ENCODE results near the gene ELK4. TPM values are rescaled to one million over a fixed set of nuclear protein-coding genes. Genes with fewer than 3 reads are reported as not detected.

The ELK4 gene
- total and polyA plus RNA-seq, 2 of the 4 experiments (the other 2 are of a cell fraction): 4.6 to 11.3 TPM

DNA sequence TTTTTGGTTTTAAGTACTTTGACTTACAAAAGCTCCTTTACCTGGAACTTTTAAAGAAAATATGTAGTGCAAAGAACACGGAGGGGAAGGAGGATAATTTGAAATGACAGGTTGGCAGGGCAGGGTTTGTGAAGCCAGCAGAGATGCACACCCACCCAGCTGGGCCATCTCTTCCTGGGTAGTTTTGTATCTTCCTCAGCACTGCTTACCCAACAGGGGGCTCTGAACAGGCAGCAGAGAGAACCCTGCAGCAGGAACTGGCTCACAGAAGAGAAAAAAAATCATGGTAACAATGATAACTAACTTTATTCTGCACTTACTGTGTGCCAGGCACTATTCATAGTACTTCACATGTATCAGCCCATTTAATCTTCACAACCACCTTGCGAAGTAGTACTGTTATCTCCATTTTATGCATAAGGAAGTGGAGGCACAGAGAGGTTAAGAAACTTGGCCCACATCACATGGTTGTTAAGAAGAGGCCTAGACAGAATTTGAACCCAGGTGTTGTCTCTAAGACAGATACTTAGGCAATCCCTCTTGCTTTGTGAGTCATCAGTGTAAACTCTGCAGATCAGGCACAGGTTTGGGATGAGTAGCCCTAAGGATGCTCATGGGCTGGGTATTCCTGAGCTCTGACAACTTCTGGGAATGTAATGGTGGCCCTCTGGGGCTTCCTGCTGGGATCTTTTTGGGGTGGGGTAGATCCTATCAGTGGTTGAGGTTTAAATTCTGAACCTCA lies 60.8 kb downstream of the ELK4 start:
- Histone ChIP-seq H3K9ac (ENCODE audit: low read depth, low read length) (no peak overlapping the region), H3K27me3 (ENCODE audit: control insufficient read depth, insufficient read depth, low read length) (peaks cover 85% of the 10 kb centered on the region), H2BK15ac (ENCODE audit: low read depth, low read length) (no peak overlapping the region), H2BK20ac (ENCODE audit: low read depth, low read length) (no peak overlapping the region), H3K9me1 (ENCODE audit: insufficient read depth, low read length) (no peaks in the 10 kb centered on the region), H2AFZ (replicated peaks; ENCODE audit: low read length, poor library complexity) (no peak overlapping the region), H4K91ac (ENCODE audit: insufficient read depth, low read depth, low read length) (no peak overlapping the region), H2AK5ac (ENCODE audit: low read depth, low read length) (no peak overlapping the region), H2BK120ac (ENCODE audit: low read depth, low read length) (no peak overlapping the region), H3K36me3 (ENCODE audit: control insufficient read depth, insufficient read depth, low read length) (no peaks in the 10 kb centered on the region), H2BK5ac (ENCODE audit: low read depth, low read length, poor library complexity, severe bottlenecking) (no peak overlapping the region), H3K56ac (ENCODE audit: extremely low read depth, insufficient read depth, low read length) (no peak overlapping the region), H3K4me3 (ENCODE audit: insufficient read depth, low read depth, low read length) (no peak overlapping the region), H3K4me2 (ENCODE audit: low read depth, low read length) (no peak overlapping the region), H3K27ac (ENCODE audit: insufficient read depth, low read length) (no peak overlapping the region), H3K9me3 (ENCODE audit: control insufficient read depth, insufficient read depth, low read length) (0 out of 2 replicates have a peak, but pooled peaks cover 2% of the 10 kb centered on the region), H2AK9ac (replicated peaks; ENCODE audit: low read depth, low read length, poor library complexity) (no peak overlapping the region), H3K14ac (replicated peaks; ENCODE audit: low read depth, low read length) (no peak overlapping the region), H3K79me1 (ENCODE audit: low read depth in 1 of 2, low read length in 2 of 2) (no peaks in the 10 kb centered on the region), H3K23ac (ENCODE audit: low read depth, low read length) (no peak overlapping the region), H4K8ac (ENCODE audit: low read depth in 2 of 2, low read length in 2 of 2) (no peak overlapping the region), H4K20me1 (ENCODE audit: insufficient read depth, low read length) (no peaks in the 10 kb centered on the region), H3K4ac (ENCODE audit: low read depth, low read length) (no peak overlapping the region), H3K4me1 (ENCODE audit: control insufficient read depth, insufficient read depth, low read length) (peaks cover 2% of the 10 kb centered on the region; the same call in 1 of the 2 replicates), H3K18ac (ENCODE audit: low read depth, low read length) (no peak overlapping the region), H4K5ac (ENCODE audit: low read depth, low read length) (no peak overlapping the region)
- BruUV-seq (replicated peaks): no TSS peak
- ChIA-PET CTCF (no interaction called here), POLR2A (ENCODE audit: unreplicated experiment) (no interaction called here)
- ATAC-seq (ENCODE audit: low read depth) (no peak), DNase-seq (no peak)
- dilution Hi-C loops (cut with HindIII; ENCODE audit: low sequenced_read_pairs, unreplicated experiment): no loop called here
- no CpG with 5 or more reads among the region's 2 CpGs for WGBS, 2 experiments (ENCODE audit: extremely low coverage in 2 of 2, insufficient read length in 1 of 2)
- in situ Hi-C loops (cut with MboI; ENCODE audit: low sequenced_read_pairs): no loop called here
- intact Hi-C loops (cut with micrococcal nuclease): no loop called here
- TF ChIP-seq CHD1 (IDR thresholded peaks at IDR 0.05; ENCODE audit: low read depth, low read length) (no peak), RCOR1 (IDR thresholded peaks at IDR 0.05; ENCODE audit: insufficient replicate concordance, low read length) (no peak), POLR2A (IDR thresholded peaks at IDR 0.05; ENCODE audit: low read depth, low read length) (no peak), FOS (IDR thresholded peaks at IDR 0.05; ENCODE audit: low read depth, low read length) (no peak), CEBPB (IDR thresholded peaks at IDR 0.05; ENCODE audit: low read depth, low read length) (no peak), MAFK (IDR thresholded peaks at IDR 0.05; ENCODE audit: low read depth, low read length) (no peak), NFE2L2 (IDR thresholded peaks at IDR 0.05; ENCODE audit: low read depth, low read length) (no peak)
- TF ChIP-seq, protein P1, sequence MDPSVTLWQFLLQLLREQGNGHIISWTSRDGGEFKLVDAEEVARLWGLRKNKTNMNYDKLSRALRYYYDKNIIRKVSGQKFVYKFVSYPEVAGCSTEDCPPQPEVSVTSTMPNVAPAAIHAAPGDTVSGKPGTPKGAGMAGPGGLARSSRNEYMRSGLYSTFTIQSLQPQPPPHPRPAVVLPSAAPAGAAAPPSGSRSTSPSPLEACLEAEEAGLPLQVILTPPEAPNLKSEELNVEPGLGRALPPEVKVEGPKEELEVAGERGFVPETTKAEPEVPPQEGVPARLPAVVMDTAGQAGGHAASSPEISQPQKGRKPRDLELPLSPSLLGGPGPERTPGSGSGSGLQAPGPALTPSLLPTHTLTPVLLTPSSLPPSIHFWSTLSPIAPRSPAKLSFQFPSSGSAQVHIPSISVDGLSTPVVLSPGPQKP (IDR thresholded peaks at IDR 0.05; ENCODE audit: borderline replicate concordance, low read depth, low read length): no peak
- TF ChIP-seq, protein P2, sequence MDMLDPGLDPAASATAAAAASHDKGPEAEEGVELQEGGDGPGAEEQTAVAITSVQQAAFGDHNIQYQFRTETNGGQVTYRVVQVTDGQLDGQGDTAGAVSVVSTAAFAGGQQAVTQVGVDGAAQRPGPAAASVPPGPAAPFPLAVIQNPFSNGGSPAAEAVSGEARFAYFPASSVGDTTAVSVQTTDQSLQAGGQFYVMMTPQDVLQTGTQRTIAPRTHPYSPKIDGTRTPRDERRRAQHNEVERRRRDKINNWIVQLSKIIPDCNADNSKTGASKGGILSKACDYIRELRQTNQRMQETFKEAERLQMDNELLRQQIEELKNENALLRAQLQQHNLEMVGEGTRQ (IDR thresholded peaks at IDR 0.05; ENCODE audit: low read depth, low read length): no peak
